GM18861 (cell line): Measurements from ENCODE around the gene AKAP17A.
A peak's percentile ranks its signal among the peaks of the same experiment; 100 is the strongest.
"Not testable (repeated sequence)": the region's sequence is repeated elsewhere in the genome, so short reads cannot be mapped to it uniquely, and the experiment has no call there.

ENCODE experiments used
- ATAC-seq: cut with Tn5 transposase; IDR thresholded peaks from one replicate; pipeline ENCODE4 v1.9.1; 2021; ENCODE audit not compliant: unreplicated experiment

AKAP17A gene

GRCh38 chrX:1591102-1591862 lies at the start of gene AKAP17A:
TSS of gene AKAP17A (plus strand) at chrX:1591604. CDS start at chrX:1593463, 1,859 bp downstream.
- peak; percentile 83 for ATAC-seq

GRCh38 chrX:1542994-1543725 lies 48.2 kb upstream of the AKAP17A start:
- ATAC-seq: no peak

DNA sequence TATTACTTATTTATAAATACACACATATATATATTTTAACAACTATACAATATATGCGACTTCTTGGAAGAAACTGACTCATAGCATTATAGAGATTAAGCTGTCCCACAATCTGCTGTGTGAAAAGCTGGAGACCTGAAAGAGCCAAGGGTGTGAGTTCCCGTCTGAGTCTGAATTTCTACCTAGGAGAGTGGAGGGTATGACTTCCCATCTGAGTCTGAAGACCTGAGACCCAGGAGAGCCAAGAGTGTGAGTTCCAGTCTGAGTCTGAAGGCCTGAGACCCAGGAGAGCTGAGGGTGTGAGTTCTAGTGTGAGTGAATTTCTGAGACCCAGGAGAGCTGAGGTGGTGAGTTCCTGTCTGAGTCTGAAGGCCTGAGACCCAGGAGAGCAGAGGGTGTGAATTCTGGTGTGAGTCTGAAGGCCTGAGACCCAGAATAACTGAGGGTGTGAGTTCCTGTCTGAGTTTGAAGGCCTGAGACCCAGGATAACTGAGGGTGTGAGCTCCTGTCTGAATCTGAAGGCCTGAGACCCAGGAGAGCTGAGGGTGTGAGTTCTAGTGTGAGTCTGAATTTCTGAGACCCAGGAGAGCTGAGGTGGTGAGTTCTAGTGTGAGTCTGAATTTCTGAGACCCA lies 45.5 kb upstream of the AKAP17A start:
- no peak for ATAC-seq

DNA sequence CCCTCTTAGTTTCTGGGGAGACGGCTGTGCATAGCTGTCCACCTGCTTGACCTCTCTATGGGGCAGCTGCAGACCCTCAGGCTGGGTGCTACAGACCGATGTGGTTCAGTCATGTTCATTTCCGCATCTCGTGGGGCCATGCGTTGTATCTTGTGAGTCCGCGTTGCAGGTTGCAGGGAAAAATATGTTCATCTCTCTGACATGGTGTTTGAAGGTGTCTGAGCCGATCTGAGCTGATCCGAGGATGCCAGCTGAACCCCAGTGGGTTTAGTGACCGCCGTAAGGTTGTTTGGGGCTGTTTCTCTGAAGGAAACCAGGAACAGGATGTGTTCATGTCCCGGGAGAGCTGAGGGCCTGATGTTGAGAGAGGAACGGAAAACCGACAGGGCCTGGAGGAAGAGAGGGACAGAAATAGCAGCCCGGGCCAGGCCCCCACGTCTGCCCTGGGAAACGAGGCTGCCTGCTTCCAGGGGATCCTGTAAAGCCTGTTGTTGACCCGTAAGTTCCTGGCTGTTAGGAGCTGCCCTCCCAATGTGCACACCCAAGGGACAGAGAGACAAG lies 44.6 kb upstream of the AKAP17A start:
- ATAC-seq: no peak

DNA sequence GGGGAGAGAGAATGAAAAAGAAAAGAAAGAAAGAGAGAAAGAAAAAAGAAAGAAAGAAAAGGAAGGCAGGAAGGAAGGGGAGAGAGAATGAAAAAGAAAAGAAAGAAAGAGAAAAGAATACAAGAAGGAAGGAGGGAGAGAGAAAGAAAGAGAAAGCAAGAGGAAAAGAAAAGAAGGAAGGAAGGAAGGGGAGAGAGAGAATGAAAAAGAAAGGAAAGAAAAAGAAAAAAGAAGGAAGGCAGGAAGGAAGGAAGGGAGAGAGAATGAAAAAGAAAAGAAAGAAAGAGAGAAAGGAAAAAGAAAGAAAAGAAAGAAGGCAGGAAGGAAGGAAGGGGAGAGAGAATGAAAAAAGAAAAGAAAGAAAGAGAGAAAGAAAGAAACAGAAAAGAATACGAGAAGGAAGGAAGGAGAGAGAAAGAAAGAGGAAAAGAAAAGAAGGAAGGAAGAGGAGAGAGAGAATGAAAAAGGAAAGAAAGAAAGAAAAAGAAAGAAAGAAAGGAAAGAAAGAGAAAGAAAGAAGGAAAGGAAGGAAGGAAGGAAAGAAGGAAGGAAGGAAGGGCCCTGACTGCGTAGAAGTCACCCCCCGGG lies 39.4 kb upstream of the AKAP17A start:
- no peak for ATAC-seq

DNA sequence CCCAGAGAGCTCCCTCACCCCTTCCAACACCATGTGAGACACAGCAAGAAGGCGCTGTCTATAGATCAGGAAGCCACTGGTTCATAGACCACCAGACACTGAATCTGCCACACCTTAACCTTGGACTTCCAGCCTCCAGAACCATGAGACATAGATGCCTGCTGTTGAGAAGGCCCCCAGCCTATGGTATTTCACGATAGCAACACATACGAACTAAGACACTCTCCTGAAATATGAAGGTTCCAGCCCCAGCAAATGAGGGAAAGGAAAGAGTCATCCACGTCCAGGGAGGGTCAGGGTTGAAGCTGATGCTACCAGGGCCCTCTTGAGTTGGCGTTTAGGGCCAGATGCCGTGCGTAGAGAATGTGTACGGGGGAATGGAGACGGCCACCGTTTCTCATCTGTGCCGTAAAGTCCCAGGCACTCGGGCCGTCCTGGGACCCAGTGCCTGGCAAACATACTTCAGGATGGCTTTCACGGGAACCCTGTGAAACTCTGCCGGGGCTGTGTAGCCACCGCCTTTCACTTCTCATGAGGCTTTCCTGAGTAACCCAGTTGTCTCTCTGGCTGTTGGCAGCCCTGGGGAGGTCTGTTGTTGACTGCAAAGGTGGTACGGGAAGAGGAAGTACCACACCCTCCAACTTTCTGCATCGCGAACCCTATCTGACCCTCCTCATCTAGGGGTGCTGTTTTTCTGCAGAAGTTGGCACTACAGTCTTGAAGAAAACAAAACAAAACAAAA lies 36.8 kb upstream of the AKAP17A start:
- no peak for ATAC-seq

- no peak for ATAC-seq
Measured at GRCh38 chrX:1555370-1555769, 36.0 kb upstream of the AKAP17A start.

DNA sequence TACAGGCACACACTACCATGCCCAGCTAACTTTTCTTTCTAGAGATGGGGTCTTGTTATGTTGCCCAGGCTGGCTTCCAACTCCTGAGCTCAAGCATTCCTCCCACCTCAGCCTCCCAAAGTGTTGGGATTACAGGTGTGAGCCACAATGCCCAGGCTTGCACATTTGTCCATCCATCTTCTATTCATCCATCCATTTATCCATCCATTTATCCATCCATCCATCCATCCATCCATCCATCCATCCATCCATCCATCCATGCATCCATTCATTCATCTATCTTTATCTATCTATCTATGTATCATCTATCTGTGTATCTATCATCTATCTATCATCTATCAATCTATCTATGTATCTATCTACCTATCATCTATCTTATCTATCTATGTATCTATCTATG lies 34.0 kb upstream of the AKAP17A start:
- not testable (repeated sequence) for ATAC-seq

DNA sequence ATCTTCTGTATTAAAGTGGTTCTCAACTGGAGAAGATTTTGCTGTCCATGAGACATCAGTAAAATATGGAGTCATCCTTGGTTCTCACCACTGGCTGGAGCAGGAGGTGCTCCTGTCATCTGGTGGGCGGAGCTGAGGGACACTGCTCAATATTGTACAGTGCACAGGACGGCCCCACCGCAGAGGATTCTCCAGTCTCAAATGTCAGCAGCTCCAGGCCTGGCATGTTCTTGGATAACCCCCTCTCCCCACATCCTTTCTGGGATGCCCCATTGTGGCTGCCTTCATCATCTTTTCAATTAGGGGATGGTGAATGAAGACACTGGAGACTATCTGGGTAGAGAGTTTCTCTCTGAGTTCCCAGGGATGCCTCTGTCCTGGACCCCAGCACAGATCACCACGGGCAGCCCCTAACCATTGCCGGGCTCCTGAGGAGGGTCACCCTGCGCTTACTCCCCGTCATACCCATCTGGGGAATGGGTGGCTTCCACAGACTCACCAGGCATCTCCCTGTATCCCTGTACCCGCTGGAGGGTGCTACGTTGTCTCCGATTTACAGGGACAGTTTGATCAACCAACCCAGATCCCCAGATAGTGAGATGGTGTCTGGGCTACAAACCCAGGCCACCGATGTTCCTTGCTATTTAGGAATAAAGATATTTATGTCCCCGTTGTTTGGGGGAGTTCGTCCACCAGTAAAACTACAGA lies 32.5 kb upstream of the AKAP17A start:
- no peak for ATAC-seq

GRCh38 chrX:1561164-1561563 lies 30.2 kb upstream of the AKAP17A start:
- ATAC-seq: no peak

DNA sequence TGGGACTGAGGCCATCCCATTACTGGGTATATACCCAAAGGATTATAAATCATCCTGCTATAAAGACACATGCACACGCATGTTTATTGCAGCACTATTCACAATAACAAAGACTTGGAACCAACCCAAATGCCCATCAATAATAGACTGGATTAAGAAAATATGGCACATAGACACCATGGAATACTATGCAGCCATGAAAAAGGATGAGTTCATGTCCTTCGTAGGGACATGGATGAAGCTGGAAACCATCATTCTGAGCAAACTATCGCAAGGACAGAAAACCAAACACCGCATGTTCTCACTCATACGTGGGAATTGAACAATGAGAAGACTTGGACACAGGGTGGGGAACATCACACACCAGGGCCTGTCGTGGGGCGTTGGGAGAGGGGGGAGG lies 27.3 kb upstream of the AKAP17A start:
- not testable (repeated sequence) for ATAC-seq

GRCh38 chrX:1564750-1565683 lies 26.4 kb upstream of the AKAP17A start:
- no peak for ATAC-seq

- not testable (repeated sequence) for ATAC-seq
Measured at GRCh38 chrX:1574181-1574580, 17.2 kb upstream of the AKAP17A start.

- no peak for ATAC-seq
Measured at GRCh38 chrX:1576201-1576992, 15.0 kb upstream of the AKAP17A start.

DNA sequence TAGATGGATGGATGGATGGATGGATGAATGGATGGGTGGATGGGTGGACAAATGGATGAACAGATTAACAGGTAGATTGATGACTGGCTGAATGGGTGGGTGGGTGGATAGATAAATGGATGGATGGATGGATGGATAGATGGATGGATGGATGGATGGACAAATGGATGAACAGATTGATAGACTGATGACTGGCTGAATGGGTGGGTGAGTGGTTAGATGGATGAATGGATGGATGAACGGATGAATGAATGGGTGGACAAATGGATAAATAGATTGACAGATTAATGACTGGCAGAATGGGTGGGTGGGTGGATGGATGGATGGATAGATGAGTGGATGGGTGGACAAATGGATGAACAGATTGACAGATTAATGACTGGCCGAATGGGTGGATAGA lies 13.6 kb upstream of the AKAP17A start:
- ATAC-seq: no peak

DNA sequence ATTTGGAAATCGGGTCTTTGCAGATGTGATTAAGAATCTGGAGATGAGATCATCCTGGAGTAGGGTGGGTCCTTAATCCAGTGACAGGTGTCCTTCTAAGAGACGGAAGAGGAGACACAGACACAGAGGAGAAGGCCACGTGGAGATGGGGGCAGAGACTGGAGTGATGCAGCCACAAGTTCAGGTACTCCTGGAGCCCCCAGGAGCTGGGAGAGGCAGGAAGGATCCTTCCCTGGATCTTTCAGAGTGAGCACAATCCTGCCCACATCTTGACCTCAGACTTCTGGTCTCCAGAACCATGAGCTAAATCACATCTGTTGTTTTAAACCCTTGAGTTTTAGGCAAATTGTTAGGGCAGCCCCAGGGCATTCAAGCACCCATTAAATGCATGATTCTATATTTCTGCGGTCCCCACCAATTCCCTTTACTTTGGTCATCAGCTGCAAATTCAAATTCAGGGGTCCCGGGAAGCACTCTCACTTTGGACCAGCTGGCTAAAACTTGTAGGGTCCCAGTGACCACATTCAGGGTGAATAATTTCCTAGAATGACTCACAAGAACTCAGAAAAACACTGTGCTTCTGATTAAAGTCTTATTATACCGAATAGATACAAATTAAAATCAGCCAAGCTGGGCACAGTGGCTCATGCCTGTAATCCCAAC lies 12.8 kb upstream of the AKAP17A start:
- ATAC-seq: no peak

- ATAC-seq: peak; percentile 42
Measured at GRCh38 chrX:1581132-1581531, 10.3 kb upstream of the AKAP17A start.
